Measurements from ENCODE around the gene GSTK1. TPM values are rescaled to one million over a fixed set of nuclear protein-coding genes. Genes with fewer than 3 reads are reported as not detected.

GSTK1 gene
- total and polyA plus RNA-seq, 10 of the 15 experiments (the other 5 are each of a cell fraction or from before 2014, with no cell fraction given), result 76.2 to 166 (median 127) TPM

DNA sequence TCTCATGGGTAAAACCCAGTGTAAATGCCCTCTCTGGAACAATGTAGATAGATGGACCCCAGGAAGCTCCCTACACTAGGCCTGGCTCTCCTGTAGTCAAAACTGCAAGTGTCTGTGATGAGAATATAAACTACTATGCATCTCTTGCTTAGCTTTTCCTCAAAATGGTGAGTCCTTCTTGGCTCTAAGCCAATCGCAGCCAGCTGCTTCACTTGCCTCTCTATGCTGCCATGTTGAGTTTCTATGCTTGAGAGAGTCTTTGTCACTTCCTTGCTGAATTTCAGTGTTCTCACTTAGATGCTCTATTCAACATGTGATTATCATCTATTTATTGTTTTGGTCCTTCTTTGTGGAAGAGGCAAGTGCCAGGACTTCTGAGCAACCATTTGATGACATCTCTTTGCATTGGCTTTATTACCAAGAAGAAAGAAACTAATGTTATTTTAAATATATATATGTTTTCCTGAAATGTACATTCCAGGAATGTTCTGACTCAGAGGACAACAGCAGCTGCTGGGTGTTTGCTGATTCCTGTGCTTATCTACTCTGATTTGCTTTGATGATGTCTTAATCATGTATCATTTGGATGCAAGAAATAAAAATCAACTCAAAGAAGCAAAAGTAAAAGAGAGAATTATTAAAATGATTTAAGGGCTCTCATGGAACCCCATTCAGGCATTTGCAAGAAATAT lies 24.8 kb upstream of the GSTK1 start:
- RAD21 ChIA-PET (ENCODE audit: unreplicated experiment), result interaction anchor here (1.0 kb wide), 1 partner anchor 179 kb away, joined by 3 read pairs; no protein-coding TSS in a partner anchor
- BruUV-seq (replicated peaks), result no TSS peak
- Histone ChIP-seq H3K9me3 (replicated peaks; ENCODE audit: control insufficient read depth, insufficient read depth, low read length) (no peaks in the 10 kb centered on the region; the same call in 2 of the 3 replicates), H3K9ac (ENCODE audit: control insufficient read depth, insufficient read depth, low read length) (no peak overlapping the region), H4K20me1 (ENCODE audit: control insufficient read depth, insufficient read depth) (no peaks in the 10 kb centered on the region), H2AFZ (ENCODE audit: control insufficient read depth, low read depth, low read length) (no peak overlapping the region), H3K27me3 (replicated peaks in 1 of 2; ENCODE audit: control insufficient read depth in 2 of 2, insufficient read depth in 2 of 2, low read length in 1 of 2) (no peaks in the 10 kb centered on the region), H3K79me2 (ENCODE audit: control insufficient read depth, insufficient read depth, low read length) (no peaks in the 10 kb centered on the region), H3K27ac (ENCODE audit: control insufficient read depth, insufficient read depth) (no peak overlapping the region), H3K4me3 (no peak overlapping the region), H3K4me2 (ENCODE audit: control insufficient read depth, insufficient read depth) (no peak overlapping the region), H3K4me1 (ENCODE audit: control insufficient read depth, insufficient read depth, low read length) (no peaks in the 10 kb centered on the region), H3K36me3 (ENCODE audit: control insufficient read depth in 2 of 2, insufficient read depth in 2 of 2, low read length in 1 of 2) (no peaks in the 10 kb centered on the region)
- POLR2A ChIA-PET, result interaction anchor here (0.6 kb wide), 1 partner anchor 28 kb away, joined by 5 read pairs; no protein-coding TSS in a partner anchor
- no peak for DNase-seq (ENCODE audit: low read depth, low spot score)
- TF ChIP-seq JUND (IDR thresholded peaks at IDR 0.05; ENCODE audit: low read depth, low read length), result no peak
- TF ChIP-seq, protein P1, sequence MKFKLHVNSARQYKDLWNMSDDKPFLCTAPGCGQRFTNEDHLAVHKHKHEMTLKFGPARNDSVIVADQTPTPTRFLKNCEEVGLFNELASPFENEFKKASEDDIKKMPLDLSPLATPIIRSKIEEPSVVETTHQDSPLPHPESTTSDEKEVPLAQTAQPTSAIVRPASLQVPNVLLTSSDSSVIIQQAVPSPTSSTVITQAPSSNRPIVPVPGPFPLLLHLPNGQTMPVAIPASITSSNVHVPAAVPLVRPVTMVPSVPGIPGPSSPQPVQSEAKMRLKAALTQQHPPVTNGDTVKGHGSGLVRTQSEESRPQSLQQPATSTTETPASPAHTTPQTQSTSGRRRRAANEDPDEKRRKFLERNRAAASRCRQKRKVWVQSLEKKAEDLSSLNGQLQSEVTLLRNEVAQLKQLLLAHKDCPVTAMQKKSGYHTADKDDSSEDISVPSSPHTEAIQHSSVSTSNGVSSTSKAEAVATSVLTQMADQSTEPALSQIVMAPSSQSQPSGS (IDR thresholded peaks at IDR 0.05; ENCODE audit: low read length), result no peak
- TF ChIP-seq, protein P2, sequence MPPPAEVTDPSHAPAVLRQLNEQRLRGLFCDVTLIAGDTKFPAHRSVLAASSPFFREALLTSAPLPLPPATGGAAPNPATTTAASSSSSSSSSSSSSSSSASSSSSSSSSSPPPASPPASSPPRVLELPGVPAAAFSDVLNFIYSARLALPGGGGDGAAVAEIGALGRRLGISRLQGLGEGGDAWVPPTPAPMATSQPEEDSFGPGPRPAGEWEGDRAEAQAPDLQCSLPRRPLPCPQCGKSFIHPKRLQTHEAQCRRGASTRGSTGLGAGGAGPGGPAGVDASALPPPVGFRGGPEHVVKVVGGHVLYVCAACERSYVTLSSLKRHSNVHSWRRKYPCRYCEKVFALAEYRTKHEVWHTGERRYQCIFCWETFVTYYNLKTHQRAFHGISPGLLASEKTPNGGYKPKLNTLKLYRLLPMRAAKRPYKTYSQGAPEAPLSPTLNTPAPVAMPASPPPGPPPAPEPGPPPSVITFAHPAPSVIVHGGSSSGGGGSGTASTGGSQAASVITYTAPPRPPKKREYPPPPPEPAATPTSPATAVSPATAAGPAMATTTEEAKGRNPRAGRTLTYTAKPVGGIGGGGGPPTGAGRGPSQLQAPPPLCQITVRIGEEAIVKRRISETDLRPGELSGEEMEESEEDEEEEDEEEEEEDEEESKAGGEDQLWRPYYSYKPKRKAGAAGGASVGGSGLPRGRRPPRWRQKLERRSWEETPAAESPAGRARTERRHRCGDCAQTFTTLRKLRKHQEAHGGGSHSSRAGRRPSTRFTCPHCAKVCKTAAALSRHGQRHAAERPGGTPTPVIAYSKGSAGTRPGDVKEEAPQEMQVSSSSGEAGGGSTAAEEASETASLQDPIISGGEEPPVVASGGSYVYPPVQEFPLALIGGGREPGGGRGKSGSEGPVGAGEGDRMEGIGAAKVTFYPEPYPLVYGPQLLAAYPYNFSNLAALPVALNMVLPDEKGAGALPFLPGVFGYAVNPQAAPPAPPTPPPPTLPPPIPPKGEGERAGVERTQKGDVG (CRISPR knock-in tag; IDR thresholded peaks at IDR 0.05), result no peak
- TF ChIP-seq FOXM1 (IDR thresholded peaks at IDR 0.05; ENCODE audit: low read depth, low read length), result no peak
- no peak for TF ChIP-seq POLR2AphosphoS2 (IDR thresholded peaks at IDR 0.05; ENCODE audit: low read depth, low read length)
- TF ChIP-seq, protein P3, sequence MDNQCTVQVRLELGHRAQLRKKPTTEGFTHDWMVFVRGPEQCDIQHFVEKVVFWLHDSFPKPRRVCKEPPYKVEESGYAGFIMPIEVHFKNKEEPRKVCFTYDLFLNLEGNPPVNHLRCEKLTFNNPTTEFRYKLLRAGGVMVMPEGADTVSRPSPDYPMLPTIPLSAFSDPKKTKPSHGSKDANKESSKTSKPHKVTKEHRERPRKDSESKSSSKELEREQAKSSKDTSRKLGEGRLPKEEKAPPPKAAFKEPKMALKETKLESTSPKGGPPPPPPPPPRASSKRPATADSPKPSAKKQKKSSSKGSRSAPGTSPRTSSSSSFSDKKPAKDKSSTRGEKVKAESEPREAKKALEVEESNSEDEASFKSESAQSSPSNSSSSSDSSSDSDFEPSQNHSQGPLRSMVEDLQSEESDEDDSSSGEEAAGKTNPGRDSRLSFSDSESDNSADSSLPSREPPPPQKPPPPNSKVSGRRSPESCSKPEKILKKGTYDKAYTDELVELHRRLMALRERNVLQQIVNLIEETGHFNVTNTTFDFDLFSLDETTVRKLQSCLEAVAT (IDR thresholded peaks at IDR 0.05), result no peak
- TF ChIP-seq TCF7 (IDR thresholded peaks at IDR 0.05; ENCODE audit: borderline replicate concordance), result no peak
- no peak for TF ChIP-seq MXI1 (IDR thresholded peaks at IDR 0.05; ENCODE audit: low read depth, low read length)
- no peak for TF ChIP-seq NFYB (IDR thresholded peaks at IDR 0.05; ENCODE audit: insufficient read depth, low read depth, low read length)
- in situ Hi-C loops (cut with MboI) (no loop called here), intact Hi-C loops (cut with micrococcal nuclease; ENCODE audit: unreplicated experiment) (no loop called here)
- CTCF ChIA-PET, result interaction anchor here (1.0 to 6.9 kb wide), 5 partner anchors 14 to 499 kb away, joined by 3 to 124 read pairs (median 34); no protein-coding TSS in a partner anchor
- SMC1A ChIA-PET (ENCODE audit: uncharacterized antibody, unreplicated experiment), result interaction anchor here (0.5 to 1.0 kb wide), 2 partner anchors 51 to 786 kb away, joined by 3 read pairs; no protein-coding TSS in a partner anchor
- FAIRE-seq, result no peak
- no peak for ATAC-seq
- 50% methylated on average over 1 of the region's 1 CpG for WGBS (ENCODE audit: insufficient coverage, insufficient replicate concordance, low lambda C conversion rate, missing lambda C conversion rate)
